ENCODE results near the gene FAM47B.

FAM47B gene

DNA sequence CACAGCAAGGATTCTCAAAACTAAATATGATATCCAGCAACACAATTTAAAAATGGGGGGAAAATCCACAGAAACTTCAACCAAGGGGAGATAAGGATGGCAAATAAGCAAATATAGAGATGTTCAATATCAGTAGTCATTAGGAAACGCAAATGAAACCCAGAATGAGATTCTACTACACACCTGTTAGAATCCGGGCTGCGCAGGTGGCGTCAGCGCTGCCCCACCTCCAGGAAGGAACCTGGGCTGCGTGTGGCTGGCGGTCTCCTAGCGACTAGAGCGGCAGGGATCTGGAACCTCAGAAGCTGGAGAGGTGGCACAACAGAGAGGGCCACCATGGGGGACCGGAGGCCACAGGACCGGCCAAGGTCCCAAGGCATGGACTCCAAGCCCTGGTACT is at the start of gene FAM47B:
FAM47B (plus strand) TSS at position 301 of the 400 bp plus-strand sequence; CDS start at position 337, 36 bp downstream.
- DNase-seq (ENCODE audit: low read depth), result no peak

DNA sequence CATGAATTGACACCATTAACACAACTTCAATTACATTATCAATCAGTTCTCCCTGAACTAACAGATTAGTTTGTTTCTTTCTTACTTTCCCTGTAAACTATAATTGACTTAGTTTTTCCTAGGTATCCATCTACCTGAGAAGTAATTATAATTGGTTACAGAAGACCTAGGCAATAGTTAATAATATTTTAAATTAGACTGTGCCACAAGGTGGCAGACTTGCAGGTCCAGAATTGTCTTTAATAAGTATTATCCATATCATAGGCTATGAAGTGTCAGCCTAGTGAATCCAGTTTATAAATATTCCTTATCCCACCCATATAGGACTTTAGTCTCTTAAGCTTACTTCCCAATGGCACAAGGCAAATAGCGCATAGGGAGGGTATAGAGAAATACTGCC is 48.9 kb upstream of the FAM47B start:
- no peak for DNase-seq (ENCODE audit: low read depth)

DNA sequence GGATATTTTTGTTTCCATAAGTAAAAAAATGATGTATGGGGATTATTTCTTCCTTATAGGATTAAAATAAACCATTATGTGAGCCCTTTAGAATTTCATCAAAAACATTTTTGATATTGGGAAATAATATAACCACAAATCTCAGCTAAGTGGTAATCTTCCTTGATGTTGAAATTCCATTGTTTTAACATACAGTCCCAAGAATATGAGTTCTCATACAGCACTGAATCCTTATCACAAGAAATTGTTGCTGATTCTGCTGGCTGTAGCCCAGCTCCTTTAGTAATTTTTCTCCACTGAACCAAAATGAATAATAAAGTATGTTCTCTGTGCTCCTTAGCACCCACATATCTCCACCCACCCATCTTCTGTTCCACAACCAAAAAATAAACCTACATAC is 41.9 kb upstream of the FAM47B start:
- DNase-seq (ENCODE audit: low read depth), result no peak

DNA sequence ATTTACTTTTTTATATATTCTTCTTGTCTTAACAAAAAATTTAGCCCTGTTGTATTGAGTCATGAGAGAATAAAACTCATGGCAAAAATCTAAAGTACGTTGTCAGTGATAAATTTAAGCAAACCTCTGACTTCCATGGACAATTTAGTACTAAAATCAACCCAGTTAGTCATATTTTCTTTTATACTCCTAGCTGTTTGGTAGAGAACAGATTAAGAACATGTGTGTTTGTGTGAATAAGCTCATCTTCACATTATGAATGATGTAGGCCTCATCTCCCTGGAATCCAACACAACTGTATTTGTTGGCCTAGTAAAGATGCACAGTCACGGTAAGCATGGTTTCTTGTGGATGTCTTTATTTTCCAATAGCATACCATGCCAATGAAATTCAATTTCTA is 40.8 kb upstream of the FAM47B start:
- DNase-seq (ENCODE audit: low read depth), result no peak

- DNase-seq (ENCODE audit: low read depth), result no peak
Measured at GRCh38 chrX:34903316-34903715, 39.3 kb upstream of the FAM47B start.

DNA sequence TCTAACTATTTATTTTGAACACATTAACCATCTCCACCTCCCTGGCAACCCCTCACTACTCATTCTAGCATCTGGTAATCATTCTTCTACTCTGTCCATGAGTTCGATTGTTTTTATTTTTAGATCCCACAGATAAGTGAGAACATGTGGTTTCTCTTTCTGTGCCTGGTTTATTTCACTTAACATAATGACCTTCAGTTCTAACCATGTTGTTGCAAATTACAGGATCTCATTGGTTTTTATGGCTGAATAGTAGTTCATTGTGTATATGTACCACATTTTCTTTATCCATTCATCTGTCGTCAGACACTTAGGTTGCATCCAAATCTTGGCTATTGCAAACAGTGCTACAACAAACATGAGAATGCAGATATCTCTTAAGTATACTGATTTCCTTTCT is 33.4 kb upstream of the FAM47B start:
- DNase-seq (ENCODE audit: low read depth), result no peak

GRCh38 chrX:34915463-34916225 is 27.0 kb upstream of the FAM47B start:
- no peak for DNase-seq (ENCODE audit: low read depth)

GRCh38 chrX:34917146-34917545 is 25.4 kb upstream of the FAM47B start:
- no peak for DNase-seq (ENCODE audit: low read depth)

- no peak for DNase-seq (ENCODE audit: low read depth)
Measured at GRCh38 chrX:34918091-34918736, 24.4 kb upstream of the FAM47B start.

DNA sequence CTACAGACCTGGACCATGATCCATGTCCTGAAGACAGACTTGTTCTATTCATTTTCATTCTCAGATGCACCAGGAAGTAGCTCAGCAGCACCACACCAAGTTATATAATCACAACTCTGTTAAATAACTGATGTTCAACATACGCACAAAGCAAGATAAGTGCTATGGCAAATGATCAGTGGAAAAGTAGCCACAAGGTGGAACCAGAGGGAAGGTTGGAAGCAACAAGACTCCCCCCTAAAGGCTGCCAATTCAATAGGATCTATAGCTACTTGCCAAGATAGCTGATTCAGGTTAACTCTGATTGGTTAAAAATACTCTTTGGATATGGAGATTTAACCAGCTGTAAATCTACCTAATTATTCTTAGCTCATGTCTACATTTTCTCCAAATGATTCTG is 23.7 kb upstream of the FAM47B start:
- DNase-seq (ENCODE audit: low read depth), result no peak

DNA sequence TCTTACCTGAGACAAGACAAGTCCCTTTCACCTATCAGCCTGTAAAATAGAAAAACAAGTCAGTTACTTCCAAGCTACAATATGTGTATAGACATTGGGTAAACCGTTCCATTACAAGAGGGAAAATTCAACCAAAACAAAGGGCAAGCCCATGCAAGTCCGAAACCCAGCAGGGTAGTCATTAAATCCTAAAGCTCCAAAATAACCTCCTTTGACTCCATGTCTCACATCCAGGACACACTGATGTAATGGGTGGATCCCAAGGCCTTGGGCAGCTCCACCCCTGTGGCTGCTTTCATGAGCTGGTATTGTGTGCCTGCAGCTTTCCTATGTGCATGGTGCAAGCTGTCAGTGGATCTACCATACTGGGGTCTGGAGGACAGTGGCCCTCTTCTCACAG is 14.7 kb upstream of the FAM47B start:
- DNase-seq (ENCODE audit: low read depth), result no peak

DNA sequence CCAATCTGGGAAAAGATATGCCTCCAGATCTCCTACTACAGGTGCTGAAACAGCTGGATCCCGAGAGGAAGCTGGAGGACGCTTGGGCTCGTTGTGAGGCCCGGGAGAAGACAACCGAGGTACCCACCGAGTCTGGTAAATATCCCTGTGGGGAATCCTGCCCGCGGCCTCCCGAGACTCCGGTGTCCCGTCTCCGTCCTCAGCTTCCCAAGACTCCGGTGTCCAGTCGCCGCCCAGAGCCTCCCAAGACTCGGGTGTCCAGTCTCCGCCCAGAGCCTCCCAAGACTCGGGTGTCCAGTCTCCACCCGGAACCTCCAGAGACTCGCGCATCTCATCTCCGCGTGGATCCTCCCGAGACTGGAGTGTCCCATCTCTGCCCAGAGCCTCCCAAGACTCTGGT is 639 bp downstream of the FAM47B start:
- no peak for DNase-seq (ENCODE audit: low read depth)

GRCh38 chrX:34956916-34957315 is 14.3 kb downstream of the FAM47B start:
- DNase-seq (ENCODE audit: low read depth), result no peak

DNA sequence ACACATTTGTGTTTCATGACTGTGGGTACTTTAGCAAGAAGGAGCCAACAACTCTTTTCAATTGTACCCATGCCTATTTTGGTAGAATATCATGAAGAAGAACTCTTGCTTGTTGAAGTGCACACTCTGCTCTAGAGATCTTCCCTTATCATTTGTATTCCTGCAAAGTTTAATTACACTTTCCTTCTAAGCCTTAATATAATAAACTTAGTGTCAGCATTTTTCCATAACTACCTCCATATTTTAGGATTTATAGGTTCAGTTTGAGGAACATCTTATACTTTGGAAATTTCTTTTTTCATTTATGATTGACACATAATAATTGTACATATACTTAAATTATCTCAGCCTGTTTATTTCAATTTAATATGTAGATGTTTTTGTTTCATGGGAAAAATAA is 19.1 kb downstream of the FAM47B start:
- DNase-seq (ENCODE audit: low read depth), result no peak

DNA sequence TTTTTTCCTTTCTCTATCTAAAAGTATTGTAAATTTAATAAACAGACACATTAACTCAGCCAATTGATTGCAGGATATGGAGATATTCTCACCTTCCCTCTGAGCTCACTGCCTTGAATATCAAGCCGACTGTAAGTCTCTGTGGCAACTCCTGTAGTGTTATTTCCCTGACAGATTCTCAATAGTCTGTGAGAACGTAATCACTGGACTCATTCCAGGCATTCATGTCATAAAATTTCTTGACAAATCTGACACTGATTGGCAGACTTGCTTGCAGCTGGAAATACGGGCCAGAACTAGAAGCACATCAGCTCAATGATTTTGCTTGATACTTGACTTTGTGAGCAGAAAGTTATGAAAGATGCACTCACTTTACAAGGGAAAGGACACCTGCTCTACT is 29.6 kb downstream of the FAM47B start:
- DNase-seq (ENCODE audit: low read depth), result no peak

DNA sequence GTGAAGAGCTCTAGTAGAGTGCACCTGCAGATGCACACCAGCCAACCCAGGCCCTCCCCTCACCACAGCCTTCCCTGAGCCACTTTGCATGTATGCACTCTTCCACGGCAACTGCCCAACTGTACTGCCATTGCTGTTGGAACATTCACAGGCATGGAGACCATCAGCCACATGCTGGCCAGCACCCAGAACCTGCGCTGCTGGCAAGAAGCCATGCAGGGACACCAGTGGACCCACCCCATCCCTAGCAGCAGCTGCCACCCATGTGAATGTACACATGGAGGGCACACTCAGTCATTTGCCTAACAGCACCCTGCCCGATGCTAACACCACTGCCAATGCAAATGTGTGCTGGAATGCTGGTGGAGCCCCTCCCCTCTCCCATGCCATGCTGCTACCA is 35.6 kb downstream of the FAM47B start:
- DNase-seq (ENCODE audit: low read depth), result no peak

- no peak for DNase-seq (ENCODE audit: low read depth)
Measured at GRCh38 chrX:34987646-34988045, 45.0 kb downstream of the FAM47B start.
